Stimulated activated CD8-positive, alpha-beta memory T cell treated with anti-CD3 and anti-CD28 coated beads, Interleukin-4, amount 100 ng/mL, for 24 hours (primary cell): Measurements from ENCODE around the gene ITPRIPL1.

Source experiments
- DNase-seq: peaks from one replicate; pipeline ENCODE4 v3.0.0-alpha.2; 2020; ENCODE audit warnings: low read depth

ITPRIPL1 gene

GRCh38 chr2:96320728-96321622, 4.1 kb upstream of the ITPRIPL1 start:
- DNase-seq = no peak

- DNase-seq = no peak
Measured at GRCh38 chr2:96323849-96324248, 1.3 kb upstream of the ITPRIPL1 start.

- DNase-seq = peak; percentile 25
Measured at GRCh38 chr2:96324721-96325040, 436 bp upstream of the ITPRIPL1 start.

GRCh38 chr2:96325884-96326255, 753 bp downstream of the ITPRIPL1 start:
- DNase-seq = no peak

GRCh38 chr2:96326564-96326963, 1.4 kb downstream of the ITPRIPL1 start:
- DNase-seq = no peak

- DNase-seq = no peak
Measured at GRCh38 chr2:96326990-96327820, 2.1 kb downstream of the ITPRIPL1 start.

- no peak for DNase-seq
Measured at GRCh38 chr2:96329456-96329855, 4.3 kb downstream of the ITPRIPL1 start.

- no peak for DNase-seq
Measured at GRCh38 chr2:96329874-96330273, 4.8 kb downstream of the ITPRIPL1 start.

GRCh38 chr2:96330407-96330806, 5.3 kb downstream of the ITPRIPL1 start:
- no peak for DNase-seq

- no peak for DNase-seq
Measured at GRCh38 chr2:96333708-96334107, 8.6 kb downstream of the ITPRIPL1 start.

- DNase-seq = no peak
Measured at GRCh38 chr2:96336104-96336775, 11.1 kb downstream of the ITPRIPL1 start.

GRCh38 chr2:96336873-96337272, 11.8 kb downstream of the ITPRIPL1 start:
- no peak for DNase-seq

- DNase-seq = no peak
Measured at GRCh38 chr2:96340493-96341414, 15.6 kb downstream of the ITPRIPL1 start.

- no peak for DNase-seq
Measured at GRCh38 chr2:96341641-96342040, 16.5 kb downstream of the ITPRIPL1 start.

GRCh38 chr2:96342085-96342484, 17.0 kb downstream of the ITPRIPL1 start:
- DNase-seq = no peak

- DNase-seq = no peak
Measured at GRCh38 chr2:96344011-96344410, 18.9 kb downstream of the ITPRIPL1 start.

GRCh38 chr2:96345438-96345837, 20.3 kb downstream of the ITPRIPL1 start:
- DNase-seq = no peak

GRCh38 chr2:96345868-96346462, 20.8 kb downstream of the ITPRIPL1 start:
- no peak for DNase-seq

- DNase-seq = no peak
Measured at GRCh38 chr2:96347395-96347794, 22.3 kb downstream of the ITPRIPL1 start.

GRCh38 chr2:96353032-96353561, 28.0 kb downstream of the ITPRIPL1 start:
- no peak for DNase-seq

- no peak for DNase-seq
Measured at GRCh38 chr2:96353606-96354101, 28.5 kb downstream of the ITPRIPL1 start.
